Activated CD8-positive, alpha-beta T cell treated with anti-CD3 and anti-CD28 coated beads for 36 hours (primary cell): Measurements from ENCODE around the gene LHFPL3. TPM values are rescaled to one million over a fixed set of nuclear protein-coding genes. Genes with fewer than 3 reads are reported as not detected.
A peak's percentile ranks its signal among the peaks of the same experiment; 100 is the strongest.

Experiments
- ATAC-seq: fragments of 200-7000 bp; cut with Tn5 transposase; one replicate; pipeline ENCODE4 v1.10.0; 2021; ENCODE audit warnings: mild to moderate bottlenecking, moderate library complexity
- CTCF ChIA-PET: fragments of 350-600 bp; sonication (Branson Sonifier 250); formaldehyde crosslinking; loops from one replicate; lab custom pipeline; 2021; ENCODE audit warnings: antibody characterized with exemption; lab: Charles Lee
- POLR2A ChIA-PET: fragments of 350-600 bp; sonication (Branson Sonifier 250); formaldehyde crosslinking; loops from one replicate; lab custom pipeline; 2021; ENCODE audit warnings: antibody characterized with exemption; lab: Charles Lee
- DNase-seq: peaks from one replicate; pipeline ENCODE4 v3.0.0-alpha.2; 2020
- H3K27ac Mint-ChIP-seq: one replicate; pipeline ENCODE4 v1.8.0; 2021; ENCODE audit warnings: mild to moderate bottlenecking, mixed read lengths
- H3K27me3 Mint-ChIP-seq: one replicate; pipeline ENCODE4 v1.8.0; 2021; ENCODE audit warnings: mixed read lengths
- H3K36me3 Mint-ChIP-seq: one replicate; pipeline ENCODE4 v1.8.0; 2021; ENCODE audit warnings: low read depth, mixed read lengths
- H3K4me1 Mint-ChIP-seq: one replicate; pipeline ENCODE4 v1.8.0; 2021; ENCODE audit warnings: low read depth, mixed read lengths
- H3K4me3 Mint-ChIP-seq: one replicate; pipeline ENCODE4 v1.8.0; 2021; ENCODE audit warnings: mild to moderate bottlenecking, moderate library complexity, mixed read lengths
- H3K9me3 Mint-ChIP-seq: one replicate; pipeline ENCODE4 v1.8.0; 2021; ENCODE audit warnings: mixed read lengths
- intact Hi-C: fragments of 100-400 bp; cut with micrococcal nuclease; formaldehyde crosslinking; loops from one replicate; pipeline ENCODE4 v1.10.0; 2022
- total RNA-seq, 2 experiments: library from RNA; stranded (reverse); gene quantifications; one replicate each; pipeline ENCODE4 v1.2.3, GENCODE V29; 2021
- TF ChIP-seq, protein P1 (sequence below): fragments of 200-600 bp; IDR thresholded peaks from one replicate; pipeline ENCODE4 v1.8.0; 2022; ENCODE audit warnings: antibody characterized with exemption, mild to moderate bottlenecking

The LHFPL3 gene
- total RNA-seq, 2 experiments from 2014 or later: not detected

DNA sequence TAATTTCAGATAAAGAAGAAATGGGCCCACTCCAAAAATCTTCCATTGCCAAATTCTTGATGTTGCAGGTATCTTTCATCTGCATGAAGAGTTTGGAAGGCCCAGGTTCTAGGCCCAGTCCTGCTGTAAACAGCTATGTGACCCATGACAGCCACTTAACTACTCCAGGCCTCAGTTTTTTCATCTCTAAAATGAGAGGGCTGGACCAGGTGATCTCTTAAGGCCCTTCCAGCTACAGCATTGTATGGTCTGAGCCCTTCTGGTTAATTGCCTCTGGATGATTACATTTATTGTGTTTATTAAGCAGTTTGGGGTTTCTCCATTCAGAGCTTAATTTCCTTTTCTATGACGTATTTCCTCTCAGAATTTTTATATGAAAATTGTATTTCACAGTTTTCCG, 494.8 kb downstream of the LHFPL3 start:
- Mint-ChIP-seq H3K4me1 (no peaks in the 10 kb centered on the region), H3K9me3 (no peaks in the 10 kb centered on the region), H3K36me3 (no peaks in the 10 kb centered on the region), H3K4me3 (no peak overlapping the region), H3K27ac (no peak overlapping the region), H3K27me3 (no peaks in the 10 kb centered on the region)
- POLR2A ChIA-PET: no interaction called here
- TF ChIP-seq, protein P1, sequence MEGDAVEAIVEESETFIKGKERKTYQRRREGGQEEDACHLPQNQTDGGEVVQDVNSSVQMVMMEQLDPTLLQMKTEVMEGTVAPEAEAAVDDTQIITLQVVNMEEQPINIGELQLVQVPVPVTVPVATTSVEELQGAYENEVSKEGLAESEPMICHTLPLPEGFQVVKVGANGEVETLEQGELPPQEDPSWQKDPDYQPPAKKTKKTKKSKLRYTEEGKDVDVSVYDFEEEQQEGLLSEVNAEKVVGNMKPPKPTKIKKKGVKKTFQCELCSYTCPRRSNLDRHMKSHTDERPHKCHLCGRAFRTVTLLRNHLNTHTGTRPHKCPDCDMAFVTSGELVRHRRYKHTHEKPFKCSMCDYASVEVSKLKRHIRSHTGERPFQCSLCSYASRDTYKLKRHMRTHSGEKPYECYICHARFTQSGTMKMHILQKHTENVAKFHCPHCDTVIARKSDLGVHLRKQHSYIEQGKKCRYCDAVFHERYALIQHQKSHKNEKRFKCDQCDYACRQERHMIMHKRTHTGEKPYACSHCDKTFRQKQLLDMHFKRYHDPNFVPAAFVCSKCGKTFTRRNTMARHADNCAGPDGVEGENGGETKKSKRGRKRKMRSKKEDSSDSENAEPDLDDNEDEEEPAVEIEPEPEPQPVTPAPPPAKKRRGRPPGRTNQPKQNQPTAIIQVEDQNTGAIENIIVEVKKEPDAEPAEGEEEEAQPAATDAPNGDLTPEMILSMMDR: no peak
- DNase-seq (no peak), ATAC-seq (peak; percentile 42)
- intact Hi-C loops: no loop called here
- CTCF ChIA-PET: interaction anchor here (1.1 kb wide), 1 partner anchor 61 kb away, joined by 3 read pairs; no protein-coding TSS in a partner anchor

DNA sequence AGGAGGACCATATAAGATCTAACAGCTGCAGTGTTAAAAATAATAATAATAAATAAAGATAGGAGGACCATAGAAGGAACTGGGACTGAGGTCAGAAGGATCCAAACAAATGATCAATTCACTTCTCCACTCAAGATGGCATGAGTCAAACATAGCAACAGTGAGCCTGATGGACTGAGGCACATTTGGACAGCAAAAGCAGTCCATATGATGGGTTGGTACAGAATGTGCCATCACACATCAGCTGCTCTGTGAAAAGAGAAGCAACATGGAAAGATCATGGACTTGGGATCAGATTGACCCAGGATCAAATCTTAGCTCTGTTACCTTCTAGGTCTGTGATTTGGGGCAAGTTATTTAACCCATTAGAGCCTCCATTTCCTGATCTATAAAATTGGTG, 496.7 kb downstream of the LHFPL3 start:
- CTCF ChIA-PET: interaction anchor here (0.9 to 1.4 kb wide), 5 partner anchors 12 to 93 kb away, joined by 3 read pairs; no protein-coding TSS in a partner anchor
- DNase-seq (no peak), ATAC-seq (peak; percentile 49)
- no peaks in the 10 kb centered on the region for H3K9me3 Mint-ChIP-seq
- POLR2A ChIA-PET: no interaction called here
- H3K4me1 Mint-ChIP-seq: no peaks in the 10 kb centered on the region
- H3K36me3 Mint-ChIP-seq: no peaks in the 10 kb centered on the region
- no peak overlapping the region for H3K27ac Mint-ChIP-seq
- H3K27me3 Mint-ChIP-seq: no peaks in the 10 kb centered on the region
- no peak overlapping the region for H3K4me3 Mint-ChIP-seq
- intact Hi-C loops: no loop called here
- TF ChIP-seq, protein P1: no peak

DNA sequence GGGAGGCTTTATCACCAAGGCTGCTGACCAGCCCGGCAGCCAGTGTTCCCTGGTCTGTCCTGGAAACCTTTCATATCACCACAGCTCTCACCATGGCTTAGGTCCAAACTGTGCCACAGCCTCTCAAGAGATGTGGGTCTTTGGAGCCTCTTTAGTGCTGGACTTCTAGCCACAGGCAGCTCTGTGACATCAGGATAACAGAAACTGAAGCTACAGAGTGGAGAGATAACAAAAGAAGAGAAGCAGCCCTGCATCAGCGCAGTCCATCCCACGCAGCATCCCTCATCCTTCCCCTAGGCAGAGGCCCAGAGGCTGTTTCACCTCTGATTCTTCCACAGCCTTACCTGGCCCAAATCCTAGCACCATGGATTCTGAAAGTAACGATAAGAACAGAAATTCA, 497.7 kb downstream of the LHFPL3 start:
- Mint-ChIP-seq H3K27ac (no peak overlapping the region), H3K4me3 (no peak overlapping the region), H3K27me3 (no peaks in the 10 kb centered on the region), H3K36me3 (no peaks in the 10 kb centered on the region), H3K4me1 (no peaks in the 10 kb centered on the region), H3K9me3 (no peaks in the 10 kb centered on the region)
- DNase-seq: no peak
- no peak for ATAC-seq
- POLR2A ChIA-PET: no interaction called here
- intact Hi-C loops: no loop called here
- CTCF ChIA-PET: interaction anchor here (0.9 to 2.6 kb wide), 5 partner anchors 11 to 92 kb away, joined by 3 to 10 read pairs (median 3); no protein-coding TSS in a partner anchor
- TF ChIP-seq, protein P1: no peak

DNA sequence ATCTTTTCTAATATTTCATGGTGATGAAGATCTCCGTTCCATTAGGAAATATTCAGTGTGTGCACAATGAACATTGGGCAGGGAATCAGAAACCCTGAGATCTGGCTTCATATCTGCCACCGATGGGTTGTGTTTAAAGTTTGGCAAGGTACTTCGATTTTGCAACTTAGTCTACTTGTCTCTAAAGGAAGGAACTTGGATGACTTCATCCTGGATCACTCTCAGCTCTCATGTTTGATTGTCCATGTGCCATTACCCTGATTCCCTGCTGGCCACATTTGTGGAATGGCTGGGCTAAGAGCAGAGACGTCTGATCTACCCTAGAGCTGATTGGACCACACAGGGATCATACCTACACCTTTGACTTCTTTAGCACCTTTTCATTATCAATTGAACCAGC, 508.6 kb downstream of the LHFPL3 start:
- TF ChIP-seq, protein P1: no peak
- H3K9me3 Mint-ChIP-seq: no peaks in the 10 kb centered on the region
- intact Hi-C loops: no loop called here
- POLR2A ChIA-PET: no interaction called here
- H3K27me3 Mint-ChIP-seq: peaks cover 15% of the 10 kb centered on the region
- no peaks in the 10 kb centered on the region for H3K4me1 Mint-ChIP-seq
- no peaks in the 10 kb centered on the region for H3K36me3 Mint-ChIP-seq
- no peak overlapping the region for H3K4me3 Mint-ChIP-seq
- no peak overlapping the region for H3K27ac Mint-ChIP-seq
- CTCF ChIA-PET: interaction anchor here (1.6 to 4.3 kb wide), 2 partner anchors 11 kb away, joined by 3 to 38 read pairs; no protein-coding TSS in a partner anchor
- no peak for ATAC-seq
- no peak for DNase-seq

DNA sequence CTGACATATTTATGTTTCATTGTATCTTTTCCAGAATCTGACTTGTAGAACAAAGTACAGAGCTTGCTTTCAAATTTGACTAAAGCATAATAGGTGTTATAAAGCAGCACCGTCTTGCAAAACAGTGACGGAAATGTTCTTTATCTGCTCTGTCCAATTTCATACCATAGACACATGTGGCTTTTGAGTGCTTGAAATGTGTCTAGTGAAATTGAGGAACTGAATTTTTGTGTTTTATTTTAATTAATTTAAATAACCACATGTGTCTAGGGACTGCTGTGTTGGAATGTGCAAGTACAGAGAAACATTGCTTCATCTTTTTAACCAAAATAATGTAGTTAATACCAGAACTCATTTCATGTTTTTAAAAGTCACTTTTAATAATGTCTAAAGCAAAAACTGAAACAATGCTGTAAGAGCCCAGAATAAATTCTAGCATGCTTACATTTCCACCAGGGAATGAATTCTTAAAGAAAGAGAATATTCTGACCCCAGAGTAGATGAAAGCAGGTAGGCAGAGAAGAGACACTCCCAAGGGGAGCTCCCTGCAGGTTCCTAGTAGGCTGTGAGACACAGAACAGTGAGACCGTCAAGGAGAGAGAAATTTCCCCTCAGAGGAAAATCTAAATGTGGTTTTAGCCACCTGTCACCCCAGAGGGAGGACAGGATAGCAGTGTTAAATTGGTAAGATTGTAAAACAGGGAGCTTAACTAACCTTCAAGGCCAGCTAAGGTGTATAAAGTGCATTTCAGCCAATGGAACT, 510.3 kb downstream of the LHFPL3 start:
- ChIA-PET CTCF (interaction anchor here (4.3 kb wide), 1 partner anchor 9 kb away, joined by 38 read pairs; no protein-coding TSS in a partner anchor), POLR2A (no interaction called here)
- ATAC-seq: no peak
- intact Hi-C loops: no loop called here
- TF ChIP-seq, protein P1: no peak
- no peak overlapping the region for H3K4me3 Mint-ChIP-seq
- no peak for DNase-seq
- no peaks in the 10 kb centered on the region for H3K4me1 Mint-ChIP-seq
- peaks cover 21% of the 10 kb centered on the region for H3K27me3 Mint-ChIP-seq
- no peaks in the 10 kb centered on the region for H3K36me3 Mint-ChIP-seq
- no peak overlapping the region for H3K27ac Mint-ChIP-seq
- no peaks in the 10 kb centered on the region for H3K9me3 Mint-ChIP-seq
